ENCODE results near the gene ARSG.

ARSG gene

DNA sequence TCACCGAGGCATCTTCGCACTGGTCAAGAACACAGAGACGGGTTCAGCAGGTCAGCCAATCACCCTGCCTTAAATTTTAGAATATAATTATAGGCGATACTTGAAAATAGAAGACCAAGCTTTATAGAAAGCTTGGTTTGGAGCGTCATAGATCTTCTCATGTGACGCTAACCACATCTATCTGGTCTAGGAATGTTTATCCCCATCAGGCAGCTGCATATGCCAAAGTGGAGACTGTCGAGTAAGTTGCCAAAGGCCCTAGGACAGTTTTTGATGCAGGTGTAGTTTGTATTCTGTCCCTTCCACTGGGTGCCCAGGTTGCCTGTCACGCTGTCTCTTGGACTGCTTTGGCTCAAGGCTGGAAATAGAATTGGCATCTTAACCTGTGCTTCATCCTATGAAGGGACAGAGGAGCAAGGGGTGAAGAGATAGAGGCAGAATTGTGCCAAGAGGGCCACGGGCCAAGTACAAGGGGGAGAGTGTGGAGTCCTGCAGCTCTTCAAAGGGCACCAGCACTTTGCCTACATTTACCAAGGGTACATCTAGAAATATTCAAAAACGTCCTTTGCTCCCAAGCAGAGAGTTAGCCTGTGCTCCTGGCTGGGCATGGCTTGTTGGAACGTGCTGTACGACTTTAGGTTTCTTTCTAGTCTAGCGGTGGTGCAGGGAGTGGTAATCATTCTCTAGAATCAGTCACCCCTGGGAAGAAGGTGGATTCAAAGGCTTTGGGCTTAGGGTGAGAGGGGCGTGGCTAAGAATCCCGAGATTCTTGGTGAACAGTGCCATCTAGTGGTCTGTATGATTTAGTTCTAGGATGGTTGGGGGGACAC lies 171.3 kb downstream of the ARSG start:
- Histone ChIP-seq H3K9ac (ENCODE audit: low read depth, low read length) (no peak overlapping the region), H3K27ac (ENCODE audit: low read depth, low read length) (no peak overlapping the region), H3K27me3 (ENCODE audit: control insufficient read depth, insufficient read depth, low read length) (peaks cover 3% of the 10 kb centered on the region; the same call in 1 of the 2 replicates), H3K36me3 (ENCODE audit: control insufficient read depth, insufficient read depth, low read length) (no peaks in the 10 kb centered on the region), H3K4me1 (ENCODE audit: control insufficient read depth, insufficient read depth, low read length) (peaks cover 14% of the 10 kb centered on the region), H3K9me3 (ENCODE audit: control insufficient read depth, insufficient read depth, low read length) (no peaks in the 10 kb centered on the region), H3K4me3 (ENCODE audit: low read depth, low read length) (0 out of 2 replicates have a peak overlapping the region, but pooled peaks have one; percentile 12)

DNA sequence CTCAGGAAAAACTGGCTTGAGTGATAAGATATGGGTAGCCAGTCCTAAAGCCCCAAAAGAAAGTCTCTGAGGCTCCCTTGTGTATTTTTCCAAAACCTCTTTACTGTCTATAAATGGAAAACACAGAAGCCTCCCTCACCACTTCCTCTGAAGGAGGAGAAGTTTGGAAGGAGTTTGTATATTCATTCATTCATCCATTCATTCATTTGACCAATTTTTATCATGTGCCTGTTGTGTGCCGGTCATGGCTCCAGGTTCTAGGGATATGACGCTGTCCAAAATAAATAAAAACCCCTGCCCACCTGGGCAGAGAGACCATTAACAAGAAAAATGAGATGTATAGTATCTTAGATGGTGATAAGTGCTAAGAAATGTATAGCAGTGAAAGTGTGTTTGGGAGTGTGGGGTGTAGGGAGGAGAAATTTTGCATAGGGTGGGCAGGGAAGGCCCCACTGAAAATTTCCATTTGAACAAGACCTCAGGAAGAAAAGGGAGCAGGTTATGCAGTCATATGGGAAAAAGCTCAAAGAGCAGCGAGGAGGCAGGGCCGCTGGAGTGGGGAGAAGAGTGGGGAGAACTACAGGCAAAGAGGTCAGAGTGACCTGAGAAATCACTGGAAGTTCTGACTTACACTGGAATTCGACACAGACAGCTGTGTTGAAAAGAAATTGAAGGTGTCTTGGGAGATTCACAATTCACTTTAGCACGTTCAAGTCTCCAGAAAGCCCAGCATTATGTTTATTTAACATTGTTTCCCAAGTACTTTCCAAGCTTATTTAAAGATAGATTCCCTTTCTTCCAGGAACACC lies 172.1 kb downstream of the ARSG start:
- peaks cover 3% of the 10 kb centered on the region; the same call in 1 of the 2 replicates for H3K27me3 ChIP-seq (ENCODE audit: control insufficient read depth, insufficient read depth, low read length)
- H3K36me3 ChIP-seq (ENCODE audit: control insufficient read depth, insufficient read depth, low read length), result no peaks in the 10 kb centered on the region
- peaks cover 14% of the 10 kb centered on the region for H3K4me1 ChIP-seq (ENCODE audit: control insufficient read depth, insufficient read depth, low read length)
- H3K9me3 ChIP-seq (ENCODE audit: control insufficient read depth, insufficient read depth, low read length), result no peaks in the 10 kb centered on the region
- H3K4me3 ChIP-seq (ENCODE audit: low read depth, low read length), result no peak overlapping the region
- H3K27ac ChIP-seq (ENCODE audit: low read depth, low read length), result no peak overlapping the region
- H3K9ac ChIP-seq (ENCODE audit: low read depth, low read length), result no peak overlapping the region

DNA sequence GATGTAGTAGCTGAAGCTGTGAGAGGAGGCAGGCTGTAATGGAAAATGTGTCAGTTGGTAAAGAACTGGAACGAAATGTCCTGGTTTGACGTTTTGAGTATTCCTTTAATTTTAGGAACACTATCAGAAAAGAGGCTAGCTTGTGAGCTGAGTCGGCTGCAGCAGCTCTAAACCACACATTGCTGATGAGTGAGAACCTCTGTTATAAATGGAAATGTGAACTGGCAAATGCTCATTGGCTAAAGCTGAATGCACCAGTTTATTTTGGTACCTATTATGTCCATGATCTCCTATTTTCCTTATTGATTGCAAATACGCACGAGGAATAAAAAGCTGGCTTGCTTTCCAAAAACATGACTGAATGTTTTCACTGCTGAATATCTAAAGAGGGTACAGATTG lies 177.0 kb downstream of the ARSG start:
- no peaks in the 10 kb centered on the region for H3K9me3 ChIP-seq (ENCODE audit: control insufficient read depth, insufficient read depth, low read length)
- H3K4me3 ChIP-seq (ENCODE audit: low read depth, low read length), result no peak overlapping the region
- no peaks in the 10 kb centered on the region; the same call in 1 of the 2 replicates for H3K4me1 ChIP-seq (ENCODE audit: control insufficient read depth, insufficient read depth, low read length)
- no peak overlapping the region for H3K27ac ChIP-seq (ENCODE audit: low read depth, low read length)
- no peaks in the 10 kb centered on the region for H3K36me3 ChIP-seq (ENCODE audit: control insufficient read depth, insufficient read depth, low read length)
- H3K9ac ChIP-seq (ENCODE audit: low read depth, low read length), result no peak overlapping the region
- H3K27me3 ChIP-seq (ENCODE audit: control insufficient read depth, insufficient read depth, low read length), result no peaks in the 10 kb centered on the region

DNA sequence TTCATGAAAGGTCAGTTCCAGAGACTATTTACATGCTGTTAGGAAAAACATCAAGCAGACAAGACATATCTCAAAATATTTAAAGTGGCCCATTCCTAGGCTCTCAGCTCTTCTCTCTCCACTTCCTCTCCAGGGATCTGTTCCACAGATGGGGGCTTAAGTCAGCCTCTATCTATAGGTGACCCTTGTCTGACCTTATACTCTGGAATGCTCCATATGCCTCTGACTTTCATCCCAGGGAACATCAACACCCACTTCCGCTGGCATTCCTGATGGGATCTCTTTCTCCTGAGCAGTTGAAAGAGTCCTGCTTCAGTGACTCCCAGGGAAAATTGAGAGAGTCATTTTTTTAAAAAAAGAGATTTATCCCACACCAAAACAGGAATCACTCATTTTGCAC lies 177.5 kb downstream of the ARSG start:
- H3K27ac ChIP-seq (ENCODE audit: low read depth, low read length), result no peak overlapping the region
- H3K4me1 ChIP-seq (ENCODE audit: control insufficient read depth, insufficient read depth, low read length), result no peaks in the 10 kb centered on the region; the same call in 1 of the 2 replicates
- no peaks in the 10 kb centered on the region for H3K27me3 ChIP-seq (ENCODE audit: control insufficient read depth, insufficient read depth, low read length)
- H3K9ac ChIP-seq (ENCODE audit: low read depth, low read length), result no peak overlapping the region
- H3K36me3 ChIP-seq (ENCODE audit: control insufficient read depth, insufficient read depth, low read length), result no peaks in the 10 kb centered on the region
- H3K4me3 ChIP-seq (ENCODE audit: low read depth, low read length), result no peak overlapping the region
- no peaks in the 10 kb centered on the region for H3K9me3 ChIP-seq (ENCODE audit: control insufficient read depth, insufficient read depth, low read length)

Data from HUES48 (cell line).